ENCODE data around the gene NFIX. TPM values are rescaled to one million over a fixed set of nuclear protein-coding genes. Genes with fewer than 3 reads are reported as not detected.

The NFIX gene
- total and polyA plus RNA-seq, 2 donors (not counting 3 experiments of a cell fraction or from before 2014, with no cell fraction given) = 9.8 to 37.7 TPM

- Histone ChIP-seq H3K4me3 (replicated peaks in 1 of 3; ENCODE audit: insufficient read depth in 1 of 3, low read depth in 1 of 3, low read length in 3 of 3) (no peak within 1 kb of the TSS), H3K9me3 (replicated peaks; ENCODE audit: control insufficient read depth, insufficient read depth, low read length) (no peaks in the 10 kb centered on the region), H4K20me1 (replicated peaks; ENCODE audit: control insufficient read depth, extremely low read depth, insufficient read depth, low read length) (no peaks in the 10 kb centered on the region), H3K27ac (ENCODE audit: insufficient read depth, low read depth, low read length) (no peak within 1 kb of the TSS), H3K9ac (replicated peaks; ENCODE audit: extremely low read depth, insufficient read depth, low read length) (no peak within 1 kb of the TSS), H3K36me3 (ENCODE audit: control insufficient read depth in 2 of 2, extremely low read depth in 1 of 2, insufficient read depth in 2 of 2, low read length in 2 of 2) (no peaks in the 10 kb centered on the region), H3K9me1 (replicated peaks; ENCODE audit: control insufficient read depth, extremely low read depth, insufficient read depth, low read length) (no peaks in the 10 kb centered on the region), H3K4me2 (ENCODE audit: insufficient read depth, low read length) (no peak within 1 kb of the TSS), H3K79me2 (ENCODE audit: control insufficient read depth, insufficient read depth, low read length) (no peaks in the 10 kb centered on the region), H3K27me3 (ENCODE audit: control insufficient read depth in 2 of 2, insufficient read depth in 2 of 2, low read length in 2 of 2) (no peaks in the 10 kb centered on the region), H3K4me1 (ENCODE audit: control insufficient read depth, extremely low read depth, insufficient read depth, low read length) (peaks cover 2% of the 10 kb centered on the region), H2AFZ (ENCODE audit: low read depth, low read length) (no peak within 1 kb of the TSS)
- no TSS peak for BruUV-seq (replicated peaks)
- intact Hi-C loops (cut with micrococcal nuclease) = no loop called here
- POLR2A ChIA-PET = no interaction called here
- dilution Hi-C loops (cut with MboI; ENCODE audit: extremely low pct_ligation_motif_present, low sequenced_read_pairs) = no loop called here
- no peak for DNase-seq (ENCODE audit: low read depth, low spot score)
- CTCF ChIA-PET = interaction anchor here (0.7 to 1.0 kb wide), 2 partner anchors 8 to 125 kb away, joined by 3 read pairs; no protein-coding TSS in a partner anchor
- TF ChIP-seq JUN (IDR thresholded peaks at IDR 0.05; ENCODE audit: borderline replicate concordance, insufficient read depth, insufficient read length, low read depth) (no peak), FOS (IDR thresholded peaks at IDR 0.05; ENCODE audit: borderline replicate concordance, insufficient read depth, low read length) (no peak), MAX (IDR thresholded peaks at IDR 0.05; ENCODE audit: insufficient read depth, insufficient read length) (no peak), POLR2AphosphoS5 (IDR thresholded peaks at IDR 0.05; ENCODE audit: insufficient read depth, low read depth, low read length) (no peak), CTCF (IDR thresholded peaks at IDR 0.05; ENCODE audit: extremely low read depth in 1 of 2, insufficient read depth in 1 of 2, low read depth in 1 of 2, low read length in 2 of 2) (no peak), GATA2 (IDR thresholded peaks at IDR 0.05; ENCODE audit: insufficient read depth, insufficient read length, low read depth, low read length) (no peak), MYC (IDR thresholded peaks at IDR 0.05; ENCODE audit: low read depth, low read length) (no peak), EZH2 (IDR thresholded peaks at IDR 0.05; ENCODE audit: borderline replicate concordance, low read depth, low read length, severe bottlenecking) (no peak)
- FAIRE-seq = no peak
These were observed 25.8 kb upstream of the NFIX start, which contains the start of gene DAND5 for GRCh38 chr19:12969292-12969988. TSS of gene DAND5 (plus strand) at chr19:12969576. CDS start at chr19:12969661, 85 bp downstream.

Data from endothelial cell of umbilical vein (primary cell).